Left ventricle myocardium superior (tissue), 1 donor: ENCODE data around the gene GCG. TPM values are rescaled to one million over a fixed set of nuclear protein-coding genes. Genes with fewer than 3 reads are reported as not detected.
A peak's percentile ranks its signal among the peaks of the same experiment; 100 is the strongest.

Experiments
- ATAC-seq: fragments of 200-7000 bp; cut with Tn5 transposase; one replicate; pipeline ENCODE4 v1.9.1; 2020; ENCODE audit warnings: mild to moderate bottlenecking, moderate library complexity
- DNase-seq: peaks from one replicate; pipeline ENCODE4 v3.0.0-alpha.2; 2020
- intact Hi-C: fragments of 100-400 bp; cut with micrococcal nuclease; formaldehyde crosslinking; loops from one replicate; pipeline ENCODE4 v1.11.0; 2022
- total RNA-seq: library from RNA; stranded (reverse); fragmentation: NEBNext Ultra II Directional; extraction: Animal tissue kit (Norgen Biotek cat#: 25700); gene quantifications from one replicate; pipeline ENCODE4 v1.2.1, GENCODE V29; 2021
- donor health status: DM: no; HTN: yes; CAD: no; lungs with severe emphysema.

Gene GCG
- total RNA-seq, 1 donor from 2014 or later = not detected

- intact Hi-C loops = no loop called here
- DNase-seq = no peak
- no peak for ATAC-seq
Observed at GRCh38 chr2:162155093-162155492, 3.0 kb upstream of the GCG start.

GRCh38 chr2:162153608-162154224, 1.7 kb upstream of the GCG start:
- ATAC-seq (peak; percentile 34), DNase-seq (no peak)
- intact Hi-C loops = no loop called here

GRCh38 chr2:162149940-162150339, 2.1 kb downstream of the GCG start:
- intact Hi-C loops = no loop called here
- ATAC-seq (no peak), DNase-seq (no peak)

- intact Hi-C loops = no loop called here
- ATAC-seq (no peak), DNase-seq (no peak)
Observed at GRCh38 chr2:162149466-162149865, 2.6 kb downstream of the GCG start.

GRCh38 chr2:162148956-162149355, 3.1 kb downstream of the GCG start:
- intact Hi-C loops = no loop called here
- ATAC-seq (no peak), DNase-seq (no peak)

- DNase-seq (no peak), ATAC-seq (no peak)
- intact Hi-C loops = no loop called here
Observed at GRCh38 chr2:162143969-162144368, 8.1 kb downstream of the GCG start.

- ATAC-seq (no peak), DNase-seq (no peak)
- intact Hi-C loops = no loop called here
Observed at GRCh38 chr2:162138310-162138709, 13.7 kb downstream of the GCG start.

- ATAC-seq = no peak
- DNase-seq = no peak
- intact Hi-C loops = no loop called here
Observed at GRCh38 chr2:162127422-162127821, 24.6 kb downstream of the GCG start.

GRCh38 chr2:162126527-162126926, 25.5 kb downstream of the GCG start:
- ATAC-seq (no peak), DNase-seq (no peak)
- intact Hi-C loops = no loop called here

- DNase-seq = no peak
- intact Hi-C loops = no loop called here
- no peak for ATAC-seq
Observed at GRCh38 chr2:162126111-162126519, 25.9 kb downstream of the GCG start.

- ATAC-seq (no peak), DNase-seq (no peak)
- intact Hi-C loops = no loop called here
Observed at GRCh38 chr2:162125138-162125537, 26.9 kb downstream of the GCG start.

GRCh38 chr2:162123806-162124758, 28.0 kb downstream of the GCG start:
- DNase-seq (no peak), ATAC-seq (peak; percentile 58)
- intact Hi-C loops = loop anchor here (1.0 to 5.0 kb wide), 2 partner anchors 117 to 537 kb away; no protein-coding TSS in a partner anchor

- peak; percentile 87 for ATAC-seq
- intact Hi-C loops = no loop called here
- DNase-seq = peak; percentile 65
Observed at GRCh38 chr2:162118166-162119031, 33.6 kb downstream of the GCG start.

GRCh38 chr2:162116352-162116751, 35.7 kb downstream of the GCG start:
- no peak for DNase-seq
- no peak for ATAC-seq
- intact Hi-C loops = no loop called here

- no peak for ATAC-seq
- DNase-seq = no peak
- intact Hi-C loops = no loop called here
Observed at GRCh38 chr2:162115076-162115475, 37.0 kb downstream of the GCG start.

GRCh38 chr2:162114271-162114670, 37.8 kb downstream of the GCG start:
- intact Hi-C loops = no loop called here
- DNase-seq = no peak
- ATAC-seq = peak; percentile 12

GRCh38 chr2:162113776-162114168, 38.3 kb downstream of the GCG start:
- no peak for DNase-seq

GRCh38 chr2:162113088-162113775, 38.8 kb downstream of the GCG start:
- DNase-seq (no peak), ATAC-seq (peak; percentile 29)
- intact Hi-C loops = no loop called here

More at GRCh38 chr2:162113776-162114168, 38.3 kb downstream of the GCG start:
- ATAC-seq = peak; percentile 94
- intact Hi-C loops = no loop called here
